ENCODE measurements around the gene FOXP2.

The FOXP2 gene

DNA sequence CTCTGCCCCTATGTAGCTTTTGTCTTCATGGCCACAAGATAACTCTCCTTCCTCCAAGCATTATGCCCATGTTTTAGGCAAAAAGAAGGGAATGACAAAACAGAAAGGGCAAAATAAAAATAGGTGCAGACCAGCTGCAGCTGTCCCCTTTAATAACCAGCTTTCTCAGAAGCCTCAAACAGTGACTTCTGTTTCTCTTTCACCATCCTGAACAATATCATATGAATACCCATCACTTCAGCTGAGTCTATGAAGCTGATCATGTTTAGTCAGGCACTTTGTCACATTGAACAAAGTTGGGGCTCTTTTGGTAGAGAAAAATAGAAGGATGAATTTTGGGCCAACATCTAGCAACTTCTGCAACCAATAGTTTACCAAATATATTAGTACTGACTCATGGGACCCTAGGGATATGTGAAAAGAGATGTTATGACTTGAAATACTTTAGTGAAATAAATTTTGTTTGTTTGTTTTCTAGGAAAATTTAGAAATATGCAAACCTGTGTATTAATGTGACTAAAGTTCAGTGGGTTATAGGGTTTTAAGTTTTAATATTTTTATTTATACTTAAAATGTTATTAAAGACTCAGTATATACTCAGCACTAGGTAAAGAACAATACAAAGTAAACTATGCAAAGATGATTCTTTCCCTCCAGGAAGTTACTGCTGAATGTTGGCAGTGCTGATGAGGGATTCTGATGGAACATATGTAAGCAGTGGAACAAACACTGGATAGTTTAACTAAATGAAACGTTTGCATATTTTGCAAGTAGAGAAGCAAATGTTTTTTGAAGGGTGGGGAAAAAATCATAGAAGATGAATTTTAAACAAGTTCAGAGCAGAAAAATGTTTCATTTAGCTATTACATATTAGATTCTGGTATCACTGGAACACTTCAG, 133.7 kb downstream of the FOXP2 start:
- no peaks in the 10 kb centered on the region for H3F3A ChIP-seq (ENCODE audit: insufficient read depth, low read length)
- no peaks in the 10 kb centered on the region for H3K27me3 ChIP-seq (ENCODE audit: insufficient read depth, low read length)
- H3K36me3 ChIP-seq (ENCODE audit: insufficient read depth, low read length), result no peaks in the 10 kb centered on the region
- H3K4me1 ChIP-seq (ENCODE audit: insufficient read depth, low read length, severe bottlenecking), result no peaks in the 10 kb centered on the region
- H3K27ac ChIP-seq (ENCODE audit: low read depth, low read length, poor library complexity, severe bottlenecking), result no peak overlapping the region
- H2AFZ ChIP-seq (ENCODE audit: low read length), result no peak overlapping the region
- no peaks in the 10 kb centered on the region for H3K79me2 ChIP-seq (ENCODE audit: insufficient read depth, low read length)
- H3K4me3 ChIP-seq (ENCODE audit: low read depth, low read length, poor library complexity, severe bottlenecking), result no peak overlapping the region
- TF ChIP-seq, protein P1, sequence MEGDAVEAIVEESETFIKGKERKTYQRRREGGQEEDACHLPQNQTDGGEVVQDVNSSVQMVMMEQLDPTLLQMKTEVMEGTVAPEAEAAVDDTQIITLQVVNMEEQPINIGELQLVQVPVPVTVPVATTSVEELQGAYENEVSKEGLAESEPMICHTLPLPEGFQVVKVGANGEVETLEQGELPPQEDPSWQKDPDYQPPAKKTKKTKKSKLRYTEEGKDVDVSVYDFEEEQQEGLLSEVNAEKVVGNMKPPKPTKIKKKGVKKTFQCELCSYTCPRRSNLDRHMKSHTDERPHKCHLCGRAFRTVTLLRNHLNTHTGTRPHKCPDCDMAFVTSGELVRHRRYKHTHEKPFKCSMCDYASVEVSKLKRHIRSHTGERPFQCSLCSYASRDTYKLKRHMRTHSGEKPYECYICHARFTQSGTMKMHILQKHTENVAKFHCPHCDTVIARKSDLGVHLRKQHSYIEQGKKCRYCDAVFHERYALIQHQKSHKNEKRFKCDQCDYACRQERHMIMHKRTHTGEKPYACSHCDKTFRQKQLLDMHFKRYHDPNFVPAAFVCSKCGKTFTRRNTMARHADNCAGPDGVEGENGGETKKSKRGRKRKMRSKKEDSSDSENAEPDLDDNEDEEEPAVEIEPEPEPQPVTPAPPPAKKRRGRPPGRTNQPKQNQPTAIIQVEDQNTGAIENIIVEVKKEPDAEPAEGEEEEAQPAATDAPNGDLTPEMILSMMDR (IDR thresholded peaks at IDR 0.05; ENCODE audit: low read length), result no peak
- no peak for TF ChIP-seq EZH2 (IDR thresholded peaks at IDR 0.05; ENCODE audit: borderline replicate concordance, low read length)
- H3K9ac ChIP-seq (ENCODE audit: low read length), result no peak overlapping the region
- H4K20me1 ChIP-seq (ENCODE audit: insufficient read depth, low read length), result no peaks in the 10 kb centered on the region
- no peak overlapping the region for H3K4me2 ChIP-seq (ENCODE audit: low read length)
- H3K9me2 ChIP-seq (ENCODE audit: low read depth, low read length), result no peaks in the 10 kb centered on the region
- no peaks in the 10 kb centered on the region for H3K9me3 ChIP-seq (ENCODE audit: low read length)

DNA sequence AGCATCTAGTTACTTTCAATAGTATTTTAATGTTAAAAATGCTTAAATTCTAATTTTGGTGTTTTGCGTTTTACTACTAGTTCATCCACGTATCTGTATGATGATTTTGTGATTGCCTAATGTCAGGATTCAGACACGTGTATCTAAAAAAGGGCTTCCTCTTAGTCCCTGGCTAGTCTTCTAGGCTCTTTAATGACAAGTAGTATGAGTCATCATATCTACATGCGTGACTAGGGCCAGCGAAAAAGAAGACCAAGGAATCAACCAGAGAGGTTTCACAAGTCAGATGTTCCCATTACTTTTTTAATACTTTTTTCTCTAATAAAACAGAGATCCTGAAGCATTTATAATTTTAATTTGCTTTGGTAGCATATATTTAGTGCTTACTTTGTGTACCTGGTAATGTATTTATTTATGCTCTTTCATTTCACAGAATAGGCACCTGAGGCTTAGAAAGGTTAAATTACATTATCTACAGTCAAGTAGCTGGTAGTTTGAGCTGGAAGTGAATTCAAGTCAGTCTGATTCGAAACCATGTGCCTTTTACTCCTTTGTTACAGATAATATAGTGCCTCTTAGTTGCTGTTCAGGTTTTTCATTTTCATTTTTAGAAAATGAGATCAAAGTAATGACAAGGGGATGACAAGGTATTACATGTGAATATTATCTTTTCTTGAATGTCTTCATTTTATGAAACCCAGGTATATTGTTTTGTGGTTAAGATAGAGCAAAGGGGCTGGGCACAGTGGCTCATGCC, 140.3 kb downstream of the FOXP2 start:
- Histone ChIP-seq H3K9me2 (ENCODE audit: low read depth, low read length) (no peaks in the 10 kb centered on the region), H3K9me3 (ENCODE audit: low read length) (no peaks in the 10 kb centered on the region), H3F3A (ENCODE audit: insufficient read depth, low read length) (no peaks in the 10 kb centered on the region), H3K4me2 (ENCODE audit: low read length) (no peak overlapping the region), H3K36me3 (ENCODE audit: insufficient read depth, low read length) (no peaks in the 10 kb centered on the region), H4K20me1 (ENCODE audit: insufficient read depth, low read length) (no peaks in the 10 kb centered on the region), H3K4me3 (ENCODE audit: low read depth, low read length, poor library complexity, severe bottlenecking) (no peak overlapping the region), H3K27me3 (ENCODE audit: insufficient read depth, low read length) (no peaks in the 10 kb centered on the region), H3K27ac (ENCODE audit: low read depth, low read length, poor library complexity, severe bottlenecking) (no peak overlapping the region), H2AFZ (ENCODE audit: low read length) (no peak overlapping the region), H3K4me1 (ENCODE audit: insufficient read depth, low read length, severe bottlenecking) (no peaks in the 10 kb centered on the region), H3K79me2 (ENCODE audit: insufficient read depth, low read length) (no peaks in the 10 kb centered on the region), H3K9ac (ENCODE audit: low read length) (no peak overlapping the region)
- no peak for TF ChIP-seq EZH2 (IDR thresholded peaks at IDR 0.05; ENCODE audit: borderline replicate concordance, low read length)
- TF ChIP-seq, protein P1 (IDR thresholded peaks at IDR 0.05; ENCODE audit: low read length), result no peak

DNA sequence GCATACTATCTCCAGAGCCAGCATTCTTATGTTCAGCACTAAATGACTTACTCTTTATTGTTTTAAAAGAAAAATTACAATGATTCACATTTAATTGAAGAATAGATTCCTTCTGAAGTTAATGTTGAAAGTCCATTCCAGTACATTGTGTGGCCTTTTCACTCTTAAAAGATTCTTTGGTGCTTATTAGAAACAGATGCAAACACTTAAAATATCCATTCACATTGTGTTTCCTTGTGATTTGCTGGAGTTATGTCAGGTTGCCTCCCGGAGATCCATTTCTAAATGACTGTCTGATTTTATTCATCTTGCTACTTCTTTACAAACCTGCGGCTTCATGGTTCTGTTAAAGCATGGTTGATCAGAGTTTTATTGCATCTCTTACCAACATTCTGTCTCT, 152.8 kb downstream of the FOXP2 start:
- H3K9ac ChIP-seq (ENCODE audit: low read length), result no peak overlapping the region
- H3K27ac ChIP-seq (ENCODE audit: low read depth, low read length, poor library complexity, severe bottlenecking), result no peak overlapping the region
- H3K4me3 ChIP-seq (ENCODE audit: low read depth, low read length, poor library complexity, severe bottlenecking), result no peak overlapping the region
- no peaks in the 10 kb centered on the region for H3F3A ChIP-seq (ENCODE audit: insufficient read depth, low read length)
- H3K36me3 ChIP-seq (ENCODE audit: insufficient read depth, low read length), result no peaks in the 10 kb centered on the region
- H3K4me2 ChIP-seq (ENCODE audit: low read length), result no peak overlapping the region
- H3K9me2 ChIP-seq (ENCODE audit: low read depth, low read length), result no peaks in the 10 kb centered on the region
- H2AFZ ChIP-seq (ENCODE audit: low read length), result no peak overlapping the region
- no peaks in the 10 kb centered on the region for H3K4me1 ChIP-seq (ENCODE audit: insufficient read depth, low read length, severe bottlenecking)
- H4K20me1 ChIP-seq (ENCODE audit: insufficient read depth, low read length), result no peaks in the 10 kb centered on the region
- TF ChIP-seq, protein P1 (IDR thresholded peaks at IDR 0.05; ENCODE audit: low read length), result no peak
- TF ChIP-seq EZH2 (IDR thresholded peaks at IDR 0.05; ENCODE audit: borderline replicate concordance, low read length), result no peak
- H3K79me2 ChIP-seq (ENCODE audit: insufficient read depth, low read length), result no peaks in the 10 kb centered on the region
- H3K27me3 ChIP-seq (ENCODE audit: insufficient read depth, low read length), result no peaks in the 10 kb centered on the region
- no peaks in the 10 kb centered on the region; the same call in 1 of the 2 replicates for H3K9me3 ChIP-seq (ENCODE audit: low read length)
